DOHH2 (cell line): ENCODE data around the gene DOK7.

Source experiments
- H3F3A ChIP-seq: fragments of 200-600 bp; sonication (generic), shearing (Covaris generic); 2 replicates; pipeline ENCODE4 v1.6.0; 2016; ENCODE audit warnings: antibody characterized with exemption, mild to moderate bottlenecking; ENCODE audit not compliant: control insufficient read depth, insufficient read depth
- H3K27ac ChIP-seq: fragments of 200-600 bp; sonication (generic); 2 replicates; pipeline ENCODE4 v1.5.1; 2014; ENCODE audit warnings: low read depth, mild to moderate bottlenecking, low read length, moderate library complexity
- H3K27me3 ChIP-seq: fragments of 200-600 bp; sonication (generic); 2 replicates; pipeline ENCODE4 v1.6.1; 2014; ENCODE audit warnings: mild to moderate bottlenecking, low read length, mixed read lengths; ENCODE audit not compliant: control insufficient read depth
- H3K36me3 ChIP-seq: fragments of 200-600 bp; sonication (generic); 2 replicates; pipeline ENCODE4 v1.6.1; 2014; ENCODE audit warnings: mild to moderate bottlenecking, low read length, moderate library complexity, mixed read lengths; ENCODE audit not compliant: control insufficient read depth
- H3K4me1 ChIP-seq: fragments of 200-600 bp; sonication (generic); 2 replicates; pipeline ENCODE4 v1.6.1; 2014; ENCODE audit warnings: mild to moderate bottlenecking, low read length, mixed read lengths; ENCODE audit not compliant: control insufficient read depth
- H3K4me2 ChIP-seq: fragments of 200-600 bp; sonication (generic); 2 replicates; pipeline ENCODE4 v1.6.0; 2014; ENCODE audit warnings: mild to moderate bottlenecking, low read length, moderate library complexity
- H3K4me3 ChIP-seq: fragments of 200-600 bp; sonication (generic); 2 replicates; pipeline ENCODE4 v1.5.1; 2014; ENCODE audit warnings: mild to moderate bottlenecking, low read length, mixed read lengths
- H3K79me2 ChIP-seq: fragments of 200-600 bp; sonication (generic); 2 replicates; pipeline ENCODE4 v1.6.1; 2014; ENCODE audit warnings: mild to moderate bottlenecking, low read length, mixed read lengths; ENCODE audit not compliant: control insufficient read depth
- H3K9me2 ChIP-seq: fragments of 200-600 bp; sonication (generic); replicated peaks from 2 replicates; pipeline ENCODE4 v1.6.1; 2014; ENCODE audit warnings: mild to moderate bottlenecking, low read length, mixed read lengths; ENCODE audit not compliant: control insufficient read depth
- H3K9me3 ChIP-seq: fragments of 200-600 bp; sonication (generic); 2 replicates; pipeline ENCODE4 v1.6.1; 2014; ENCODE audit warnings: antibody characterized with exemption, low read length, mixed read lengths; ENCODE audit not compliant: control insufficient read depth, insufficient read depth
- H4K20me1 ChIP-seq: fragments of 200-600 bp; sonication (generic); 2 replicates; pipeline ENCODE4 v1.6.0; 2014; ENCODE audit warnings: low read depth, mild to moderate bottlenecking, antibody characterized with exemption, low read length, moderate library complexity; ENCODE audit not compliant: control insufficient read depth, insufficient read depth
- EZH2phosphoT487 ChIP-seq: fragments of 200-600 bp; sonication (generic); IDR thresholded peaks from 2 replicates; pipeline ENCODE4 v1.6.1; 2017; ENCODE audit warnings: borderline replicate concordance, mild to moderate bottlenecking, antibody characterized with exemption, low read length, moderate library complexity, mixed read lengths
- TF ChIP-seq, protein P1 (sequence below): fragments of 200-600 bp; sonication (generic); IDR thresholded peaks from one replicate; pipeline ENCODE4 v1.5.1; 2014; ENCODE audit warnings: antibody characterized with exemption, mild to moderate bottlenecking, low read depth, low read length; ENCODE audit not compliant: poor library complexity, severe bottlenecking

Gene DOK7

DNA sequence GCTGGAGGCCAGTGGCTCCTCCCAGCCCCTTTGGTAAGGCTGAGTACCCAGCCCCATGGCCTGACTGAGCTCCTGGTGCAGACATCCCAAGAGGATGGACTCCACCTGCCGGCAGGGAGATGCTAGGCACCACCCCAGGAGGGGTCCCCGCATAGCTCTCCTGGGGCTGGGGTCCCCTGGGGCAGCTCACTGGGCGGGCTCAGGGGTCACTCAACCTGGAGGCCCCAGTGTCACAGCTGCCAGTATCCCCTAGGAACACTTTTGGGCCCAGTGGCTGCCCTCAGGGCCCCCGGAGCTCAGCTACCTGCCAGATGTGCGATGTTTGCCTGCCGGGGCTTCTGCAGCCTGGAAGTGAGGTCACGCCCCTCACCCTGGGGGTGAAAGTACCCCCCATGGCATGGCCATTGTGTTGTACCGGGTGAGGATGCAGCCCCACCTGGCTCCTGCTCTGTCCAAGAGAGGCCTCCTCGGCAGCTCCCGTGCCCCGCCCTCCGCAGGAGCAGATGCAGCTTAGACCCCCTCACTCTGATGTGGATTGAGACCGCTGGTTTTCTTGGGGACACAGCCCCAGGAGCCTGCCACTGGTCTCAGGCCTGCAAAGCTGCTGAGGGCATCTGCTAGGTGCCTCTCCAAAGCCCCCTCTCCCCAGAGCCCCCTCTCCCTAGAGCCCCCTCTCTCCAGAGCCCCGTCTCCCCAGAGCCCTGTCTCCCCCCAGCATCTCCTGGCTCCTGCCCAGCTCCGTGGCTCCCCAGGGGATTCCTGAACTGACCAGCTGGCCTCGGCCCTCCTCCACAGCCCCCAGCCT is 28.0 kb upstream of the DOK7 start:
- H3K27me3 ChIP-seq, result no peaks in the 10 kb centered on the region
- no peaks in the 10 kb centered on the region for H3K9me2 ChIP-seq
- H3K27ac ChIP-seq, result no peak overlapping the region
- no peak overlapping the region for H3K4me3 ChIP-seq
- no peaks in the 10 kb centered on the region for H3K9me3 ChIP-seq
- no peaks in the 10 kb centered on the region for H3F3A ChIP-seq
- H3K4me1 ChIP-seq, result no peaks in the 10 kb centered on the region
- H3K4me2 ChIP-seq, result no peak overlapping the region
- no peaks in the 10 kb centered on the region for H3K79me2 ChIP-seq
- no peaks in the 10 kb centered on the region for H4K20me1 ChIP-seq
- no peaks in the 10 kb centered on the region for H3K36me3 ChIP-seq
- TF ChIP-seq, protein P1, sequence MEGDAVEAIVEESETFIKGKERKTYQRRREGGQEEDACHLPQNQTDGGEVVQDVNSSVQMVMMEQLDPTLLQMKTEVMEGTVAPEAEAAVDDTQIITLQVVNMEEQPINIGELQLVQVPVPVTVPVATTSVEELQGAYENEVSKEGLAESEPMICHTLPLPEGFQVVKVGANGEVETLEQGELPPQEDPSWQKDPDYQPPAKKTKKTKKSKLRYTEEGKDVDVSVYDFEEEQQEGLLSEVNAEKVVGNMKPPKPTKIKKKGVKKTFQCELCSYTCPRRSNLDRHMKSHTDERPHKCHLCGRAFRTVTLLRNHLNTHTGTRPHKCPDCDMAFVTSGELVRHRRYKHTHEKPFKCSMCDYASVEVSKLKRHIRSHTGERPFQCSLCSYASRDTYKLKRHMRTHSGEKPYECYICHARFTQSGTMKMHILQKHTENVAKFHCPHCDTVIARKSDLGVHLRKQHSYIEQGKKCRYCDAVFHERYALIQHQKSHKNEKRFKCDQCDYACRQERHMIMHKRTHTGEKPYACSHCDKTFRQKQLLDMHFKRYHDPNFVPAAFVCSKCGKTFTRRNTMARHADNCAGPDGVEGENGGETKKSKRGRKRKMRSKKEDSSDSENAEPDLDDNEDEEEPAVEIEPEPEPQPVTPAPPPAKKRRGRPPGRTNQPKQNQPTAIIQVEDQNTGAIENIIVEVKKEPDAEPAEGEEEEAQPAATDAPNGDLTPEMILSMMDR, result peak; percentile 14
- no peak for TF ChIP-seq EZH2phosphoT487

DNA sequence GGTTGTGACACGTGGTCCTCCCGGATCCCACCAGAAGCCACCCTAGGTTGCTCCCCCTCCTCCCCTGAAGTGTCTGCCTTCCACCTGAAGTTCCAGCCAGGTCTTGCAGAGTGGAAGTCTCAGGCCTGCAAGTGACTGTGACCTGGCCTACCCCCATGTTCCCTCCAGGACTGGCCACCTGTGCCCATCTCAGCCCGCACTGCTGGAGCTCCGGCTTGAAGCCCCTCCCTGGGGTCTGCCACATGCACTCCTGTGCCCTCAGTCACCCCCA is 27.5 kb upstream of the DOK7 start:
- H3K9me3 ChIP-seq, result no peaks in the 10 kb centered on the region
- H3K79me2 ChIP-seq, result no peaks in the 10 kb centered on the region
- no peaks in the 10 kb centered on the region for H3F3A ChIP-seq
- no peaks in the 10 kb centered on the region for H4K20me1 ChIP-seq
- H3K27ac ChIP-seq, result no peak overlapping the region
- H3K4me1 ChIP-seq, result no peaks in the 10 kb centered on the region
- H3K4me3 ChIP-seq, result no peak overlapping the region
- TF ChIP-seq EZH2phosphoT487, result no peak
- TF ChIP-seq, protein P1, result no peak
- no peaks in the 10 kb centered on the region for H3K27me3 ChIP-seq
- no peaks in the 10 kb centered on the region for H3K9me2 ChIP-seq
- H3K36me3 ChIP-seq, result no peaks in the 10 kb centered on the region
- H3K4me2 ChIP-seq, result no peak overlapping the region

DNA sequence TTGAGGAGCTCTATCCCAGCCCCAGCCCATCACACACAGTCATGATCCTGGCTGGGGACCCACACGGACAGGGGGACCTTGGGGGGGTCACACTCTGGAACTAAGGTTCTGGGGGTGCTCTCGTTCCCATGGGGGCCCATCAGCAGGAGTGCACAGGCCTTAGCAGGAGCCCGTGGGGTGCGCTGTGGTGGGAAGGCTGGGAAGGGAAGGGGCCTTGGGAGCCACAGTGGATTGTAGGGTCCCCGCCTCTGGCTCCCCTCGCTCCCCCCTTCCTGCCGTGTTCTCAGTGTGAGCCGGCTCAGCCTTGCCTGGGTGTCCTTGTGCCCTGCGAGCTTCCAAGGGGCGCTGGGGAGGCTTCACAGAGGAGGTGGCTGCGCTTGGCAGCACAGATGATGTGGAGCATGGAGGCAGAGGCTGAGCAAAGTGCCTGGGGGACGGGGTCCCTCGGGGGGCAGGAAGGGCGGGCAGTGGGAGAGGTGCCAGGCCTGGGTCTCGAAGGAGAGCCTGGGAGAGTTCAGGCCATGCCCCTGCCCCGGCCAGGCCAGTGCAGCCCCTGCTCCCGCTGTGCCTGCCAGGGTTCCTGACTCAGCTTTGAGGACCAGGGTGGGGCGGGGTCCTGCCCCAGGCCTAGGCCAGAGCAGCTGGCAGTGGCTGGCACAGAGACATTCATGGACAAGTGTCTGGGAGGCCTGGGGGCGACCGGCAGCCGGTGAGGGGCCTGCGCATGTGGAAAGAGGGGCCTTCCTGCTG is 26.9 kb upstream of the DOK7 start:
- H3K4me2 ChIP-seq, result no peak overlapping the region
- no peak overlapping the region for H3K4me3 ChIP-seq
- no peaks in the 10 kb centered on the region for H3K79me2 ChIP-seq
- no peaks in the 10 kb centered on the region for H3K9me2 ChIP-seq
- H3K27me3 ChIP-seq, result no peaks in the 10 kb centered on the region
- no peaks in the 10 kb centered on the region for H3K9me3 ChIP-seq
- H3K4me1 ChIP-seq, result no peaks in the 10 kb centered on the region
- TF ChIP-seq, protein P1, result no peak
- no peak for TF ChIP-seq EZH2phosphoT487
- H3F3A ChIP-seq, result no peaks in the 10 kb centered on the region
- H4K20me1 ChIP-seq, result no peaks in the 10 kb centered on the region
- H3K27ac ChIP-seq, result no peak overlapping the region
- no peaks in the 10 kb centered on the region for H3K36me3 ChIP-seq
